ENCODE results near the gene MFSD1.

GRCh38 chr3:158769952-158770740 lies 31.7 kb upstream of the MFSD1 start:
- TF ChIP-seq ZNF274 (IDR thresholded peaks at IDR 0.05; ENCODE audit: low read depth, low read length) (no peak), SUZ12 (IDR thresholded peaks at IDR 0.05; ENCODE audit: extremely low read depth, insufficient read depth, insufficient read length) (no peak), YY1 (IDR thresholded peaks at IDR 0.05; ENCODE audit: insufficient read depth, insufficient read length) (no peak)

All from NT2/D1 (cell line).